HEK293 (cell line): Measurements from ENCODE around the gene MLLT10.

Source experiments
- CTCF ChIA-PET: fragments of 350-600 bp; formaldehyde crosslinking; extraction: SDS; loops from one replicate; lab custom pipeline; 2021; ENCODE audit warnings: antibody characterized with exemption; lab: Yijun Ruan, JAX
- POLR2A ChIA-PET: fragments of 300-600 bp; formaldehyde crosslinking; extraction: SDS; loops from one replicate; lab custom pipeline; 2020; ENCODE audit warnings: antibody characterized with exemption, inconsistent platforms; lab: Yijun Ruan, JAX
- H3K27ac ChIP-seq: fragments of 200-500 bp; sonication (Bioruptor generic); 2 replicates; pipeline ENCODE4 v1.5.1; 2014; ENCODE audit warnings: low read depth, low read length, control low read depth, inconsistent platforms; ENCODE audit errors: extremely low read depth
- H3K36me3 ChIP-seq, 2 experiments: fragments of 200-500 bp in 1 of 2; sonication (Bioruptor generic) in 1 of 2; 1 replicate in 1 of 2; 2 replicates in 1 of 2; pipeline ENCODE4 v1.5.1; 2014 to 2017; ENCODE audit warnings: inconsistent platforms in 2 of 2, low read length in 2 of 2; ENCODE audit not compliant: control insufficient read depth in 2 of 2, insufficient read depth in 1 of 2
- H3K4me1 ChIP-seq: fragments of 200-500 bp; sonication (Bioruptor generic); 2 replicates; pipeline ENCODE4 v1.5.1; 2014; ENCODE audit warnings: mild to moderate bottlenecking, low read length, inconsistent platforms; ENCODE audit not compliant: control insufficient read depth, insufficient read depth
- H3K4me3 ChIP-seq: 2 replicates; pipeline ENCODE4 v1.5.1; 2011; ENCODE audit warnings: low read depth, mild to moderate bottlenecking, control low read depth, low read length, moderate library complexity
- H3K9me3 ChIP-seq: fragments of 200-500 bp; sonication (Bioruptor generic); 2 replicates; pipeline ENCODE4 v1.5.1; 2014; ENCODE audit warnings: low read depth, low read length, inconsistent platforms; ENCODE audit not compliant: control insufficient read depth, insufficient read depth
- GLIS2 ChIP-seq: fragments of 450-650 bp; formaldehyde crosslinking; IDR thresholded peaks from 2 replicates; pipeline ENCODE4 v1.5.1; 2016; ENCODE audit warnings: missing biosample characterization, missing genetic modification characterization
- MEIS1 ChIP-seq: sonication (generic); formaldehyde crosslinking; IDR thresholded peaks from 2 replicates; pipeline ENCODE4 v1.8.1; 2022; ENCODE audit warnings: missing genetic modification reagents, mild to moderate bottlenecking, borderline replicate concordance
- REST ChIP-seq: fragments of 450-650 bp; formaldehyde crosslinking; IDR thresholded peaks from 2 replicates; pipeline ENCODE4 v1.5.1; 2016; ENCODE audit warnings: missing biosample characterization, missing genetic modification characterization
- SETDB1 ChIP-seq: IDR thresholded peaks from one replicate; pipeline ENCODE4 v1.6.1; 2017; ENCODE audit warnings: mild to moderate bottlenecking, low read length, moderate library complexity, mixed read lengths; ENCODE audit not compliant: insufficient read length
- ZBTB7A ChIP-seq: fragments of 450-650 bp; formaldehyde crosslinking; IDR thresholded peaks from 2 replicates; pipeline ENCODE4 v1.5.1; 2016; ENCODE audit warnings: low read depth, missing biosample characterization, missing genetic modification characterization
- ZNF16 ChIP-seq: fragments of 450-650 bp; formaldehyde crosslinking; IDR thresholded peaks from 2 replicates; pipeline ENCODE4 v1.5.1; 2016; ENCODE audit warnings: low read depth, missing biosample characterization, missing genetic modification characterization
- ZNF335 ChIP-seq: fragments of 450-650 bp; formaldehyde crosslinking; conservative IDR thresholded peaks from 2 replicates; pipeline ENCODE4 v1.5.1; 2016; ENCODE audit warnings: missing biosample characterization, missing genetic modification characterization
- ZNF416 ChIP-seq: fragments of 450-650 bp; formaldehyde crosslinking; IDR thresholded peaks from 2 replicates; pipeline ENCODE4 v1.5.1; 2016; ENCODE audit warnings: missing biosample characterization, missing genetic modification characterization
- ZNF549 ChIP-seq: fragments of 450-650 bp; IDR thresholded peaks from 2 replicates; pipeline ENCODE4 v1.5.1; 2018; ENCODE audit warnings: missing biosample characterization, missing genetic modification characterization, mild to moderate bottlenecking, inconsistent platforms, moderate library complexity
- ZNF692 ChIP-seq: fragments of 450-650 bp; formaldehyde crosslinking; IDR thresholded peaks from 2 replicates; pipeline ENCODE4 v1.5.1; 2016; ENCODE audit warnings: missing biosample characterization, missing genetic modification characterization
- TF ChIP-seq, protein P1 (sequence below): fragments of 450-650 bp; formaldehyde crosslinking; IDR thresholded peaks from 2 replicates; pipeline ENCODE4 v1.5.1; 2016; ENCODE audit warnings: missing biosample characterization, missing genetic modification characterization, low read depth

MLLT10 gene

DNA sequence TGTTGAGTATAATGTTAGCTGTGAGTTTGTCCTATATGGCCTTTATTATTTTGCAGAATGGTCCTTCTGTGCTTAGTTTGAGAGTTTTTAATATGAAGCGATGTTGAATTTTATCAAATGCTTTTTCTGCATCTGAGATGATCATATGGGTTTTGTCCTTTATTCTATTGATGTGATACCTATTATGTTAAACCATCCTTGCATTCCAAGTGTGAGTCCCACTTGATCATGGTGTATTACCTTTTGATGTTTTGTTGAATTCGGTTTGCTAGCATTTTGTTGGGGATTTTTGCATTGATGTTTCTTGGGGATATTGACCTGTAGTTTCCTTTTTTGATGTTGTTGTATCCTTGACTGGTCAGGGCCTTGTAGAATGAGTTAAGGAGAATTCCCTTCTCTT is 166.4 kb downstream of the MLLT10 start:
- H3K36me3 ChIP-seq, result peaks cover 0 to 4% of the 10 kb centered on the region in 2 experiments; a peak in 2 of 3 replicates
- H3K27ac ChIP-seq, result no peak overlapping the region
- POLR2A ChIA-PET, result no interaction called here
- no peak overlapping the region for H3K4me3 ChIP-seq
- CTCF ChIA-PET, result no interaction called here
- no peaks in the 10 kb centered on the region for H3K9me3 ChIP-seq
- TF ChIP-seq GLIS2 (tag by site-specific recombination), result no peak
- TF ChIP-seq ZNF416 (tag by site-specific recombination), result no peak
- peak; percentile 85 for TF ChIP-seq SETDB1
- no peaks in the 10 kb centered on the region for H3K4me1 ChIP-seq

GRCh38 chr10:21702633-21703111 is 168.6 kb downstream of the MLLT10 start:
- POLR2A ChIA-PET, result no interaction called here
- H3K27ac ChIP-seq, result no peak overlapping the region

DNA sequence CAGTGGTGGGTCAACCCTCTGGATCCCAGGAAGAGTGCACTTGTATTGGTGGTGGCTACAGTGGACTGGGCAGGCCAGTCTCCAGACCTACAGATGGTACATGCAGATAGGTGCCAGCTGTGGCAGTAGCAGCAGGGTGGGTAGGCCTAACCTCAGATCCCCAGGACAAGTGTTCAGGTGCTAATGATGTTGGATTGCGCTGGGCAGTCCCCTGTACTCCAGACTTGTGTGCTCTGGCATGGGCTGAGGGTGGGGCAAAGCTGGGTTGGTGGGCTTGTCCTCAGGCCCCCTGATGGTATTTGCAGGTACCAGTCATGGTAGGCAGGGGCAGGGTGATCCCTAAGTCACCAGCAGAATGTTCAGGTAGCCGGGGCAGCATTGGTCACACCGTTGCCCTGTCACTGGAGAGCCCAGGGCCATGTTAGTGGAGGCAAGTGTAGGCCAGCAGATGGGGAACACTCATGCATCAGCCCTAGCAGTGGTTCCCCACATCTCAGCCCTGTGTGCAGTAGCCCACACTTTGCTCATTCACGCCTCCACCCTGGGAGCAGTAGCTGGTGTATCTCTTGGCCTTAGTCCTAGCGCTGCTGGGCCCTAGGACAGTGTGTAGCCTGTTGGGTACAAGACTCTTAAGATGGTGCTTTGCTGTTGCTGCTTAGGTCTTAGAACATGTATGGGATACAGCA is 171.3 kb downstream of the MLLT10 start:
- no peak overlapping the region for H3K4me3 ChIP-seq
- TF ChIP-seq ZNF692 (tag by site-specific recombination) (no peak), ZNF16 (no peak), MEIS1 (CRISPR knock-in tag) (no peak), ZNF549 (tag by site-specific recombination) (no peak), REST (tag by site-specific recombination) (no peak), ZNF335 (tag by site-specific recombination) (no peak)
- H3K4me1 ChIP-seq, result no peaks in the 10 kb centered on the region
- no peaks in the 10 kb centered on the region for H3K9me3 ChIP-seq
- CTCF ChIA-PET, result no interaction called here
- no peak overlapping the region for H3K27ac ChIP-seq
- POLR2A ChIA-PET, result no interaction called here
- H3K36me3 ChIP-seq, result peaks cover 0 to 4% of the 10 kb centered on the region in 2 experiments; a peak in 2 of 3 replicates

More at GRCh38 chr10:21702633-21703111, 168.6 kb downstream of the MLLT10 start:
- H3K4me1 ChIP-seq, result no peaks in the 10 kb centered on the region
- CTCF ChIA-PET, result no interaction called here
- H3K9me3 ChIP-seq, result no peaks in the 10 kb centered on the region
- peaks cover 0 to 4% of the 10 kb centered on the region in 2 experiments; a peak in 2 of 3 replicates for H3K36me3 ChIP-seq
- no peak overlapping the region for H3K4me3 ChIP-seq
- TF ChIP-seq, protein P1, sequence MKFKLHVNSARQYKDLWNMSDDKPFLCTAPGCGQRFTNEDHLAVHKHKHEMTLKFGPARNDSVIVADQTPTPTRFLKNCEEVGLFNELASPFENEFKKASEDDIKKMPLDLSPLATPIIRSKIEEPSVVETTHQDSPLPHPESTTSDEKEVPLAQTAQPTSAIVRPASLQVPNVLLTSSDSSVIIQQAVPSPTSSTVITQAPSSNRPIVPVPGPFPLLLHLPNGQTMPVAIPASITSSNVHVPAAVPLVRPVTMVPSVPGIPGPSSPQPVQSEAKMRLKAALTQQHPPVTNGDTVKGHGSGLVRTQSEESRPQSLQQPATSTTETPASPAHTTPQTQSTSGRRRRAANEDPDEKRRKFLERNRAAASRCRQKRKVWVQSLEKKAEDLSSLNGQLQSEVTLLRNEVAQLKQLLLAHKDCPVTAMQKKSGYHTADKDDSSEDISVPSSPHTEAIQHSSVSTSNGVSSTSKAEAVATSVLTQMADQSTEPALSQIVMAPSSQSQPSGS (tag by site-specific recombination), result peak; percentile 65
- no peak for TF ChIP-seq ZBTB7A (tag by site-specific recombination)
